Activated CD4-positive, alpha-beta memory T cell treated with anti-CD3 and anti-CD28 coated beads, Interleukin-2, amount 10 ng/mL, durations not matched to agents 7 days and 5 days (primary cell): ENCODE data around the gene NKG7. TPM values are rescaled to one million over a fixed set of nuclear protein-coding genes. Genes with fewer than 3 reads are reported as not detected.
A peak's percentile ranks its signal among the peaks of the same experiment; 100 is the strongest.

Experiments used
- CTCF ChIA-PET: fragments of 350-600 bp; sonication (Branson Sonifier 250); formaldehyde crosslinking; loops from one replicate; lab custom pipeline; 2021; ENCODE audit warnings: antibody characterized with exemption, inconsistent platforms; lab: Charles Lee
- POLR2A ChIA-PET: fragments of 350-600 bp; sonication (Branson Sonifier 250); formaldehyde crosslinking; loops from one replicate; lab custom pipeline; 2021; ENCODE audit warnings: antibody characterized with exemption; lab: Charles Lee
- DNase-seq: peaks from one replicate; pipeline ENCODE4 v3.0.0-alpha.2; 2020
- H3K27ac Mint-ChIP-seq: one replicate; pipeline ENCODE4 v1.8.0; 2021; ENCODE audit warnings: mild to moderate bottlenecking, mixed read lengths
- H3K27me3 Mint-ChIP-seq: one replicate; pipeline ENCODE4 v1.8.0; 2021; ENCODE audit warnings: mixed read lengths
- H3K36me3 Mint-ChIP-seq: one replicate; pipeline ENCODE4 v1.8.0; 2021; ENCODE audit warnings: low read depth, mixed read lengths
- H3K4me1 Mint-ChIP-seq: one replicate; pipeline ENCODE4 v1.8.0; 2021; ENCODE audit warnings: mixed read lengths
- H3K4me3 Mint-ChIP-seq: one replicate; pipeline ENCODE4 v1.8.0; 2021; ENCODE audit warnings: mild to moderate bottlenecking, mixed read lengths
- H3K9me3 Mint-ChIP-seq: one replicate; pipeline ENCODE4 v1.8.0; 2021; ENCODE audit warnings: mixed read lengths
- total RNA-seq, 2 experiments: library from RNA; stranded (reverse); gene quantifications; one replicate each; pipeline ENCODE4 v1.2.3, GENCODE V29; 2021

NKG7 gene
- total RNA-seq, 2 experiments from 2014 or later, result 417 to 428 TPM

DNA sequence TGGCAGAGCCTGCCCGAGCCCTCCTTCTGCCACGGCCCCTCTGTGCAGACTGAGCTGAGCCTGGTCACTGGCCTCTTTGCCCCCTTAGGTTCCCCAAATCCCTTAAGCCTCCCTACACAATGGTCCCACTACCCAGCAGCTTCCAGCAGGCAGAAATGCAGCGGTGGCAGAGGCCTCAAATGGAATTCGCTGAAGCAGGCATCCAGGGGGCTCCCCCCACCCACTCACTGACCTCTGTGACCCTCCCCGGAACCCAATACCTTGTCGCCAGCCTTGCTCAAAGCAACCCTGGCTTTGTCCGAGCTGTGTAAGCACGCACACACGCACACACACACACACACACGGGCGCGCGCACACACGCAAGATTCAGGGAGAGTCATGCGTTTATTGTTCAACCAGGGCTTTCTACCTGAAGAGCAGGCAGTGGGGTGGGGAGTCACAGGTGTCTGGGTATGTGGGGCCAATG lies 15.5 kb upstream of the NKG7 start, which contains the start of gene LIM2:
Gene LIM2 (minus strand): TSS at position 51 of the 466 bp plus-strand sequence. CDS start 531 bp downstream, outside the sequence.
- H3K4me3 Mint-ChIP-seq, result no peak within 1 kb of the TSS
- H3K27ac Mint-ChIP-seq, result peak within 1 kb of the TSS; percentile 48
- no peaks in the 10 kb centered on the region for H3K9me3 Mint-ChIP-seq
- ChIA-PET POLR2A (interaction anchor here (0.8 to 1.0 kb wide), 2 partner anchors 16 to 17 kb away, joined by 4 read pairs; partner anchors contain the start of gene NKG7), CTCF (interaction anchor here (1.2 kb wide), 1 partner anchor 15 kb away, joined by 3 read pairs; the partner anchor contains the start of gene NKG7)
- peaks cover 33% of the 10 kb centered on the region for H3K4me1 Mint-ChIP-seq
- H3K36me3 Mint-ChIP-seq, result no peaks in the 10 kb centered on the region
- H3K27me3 Mint-ChIP-seq, result no peaks in the 10 kb centered on the region
- DNase-seq, result no peak

DNA sequence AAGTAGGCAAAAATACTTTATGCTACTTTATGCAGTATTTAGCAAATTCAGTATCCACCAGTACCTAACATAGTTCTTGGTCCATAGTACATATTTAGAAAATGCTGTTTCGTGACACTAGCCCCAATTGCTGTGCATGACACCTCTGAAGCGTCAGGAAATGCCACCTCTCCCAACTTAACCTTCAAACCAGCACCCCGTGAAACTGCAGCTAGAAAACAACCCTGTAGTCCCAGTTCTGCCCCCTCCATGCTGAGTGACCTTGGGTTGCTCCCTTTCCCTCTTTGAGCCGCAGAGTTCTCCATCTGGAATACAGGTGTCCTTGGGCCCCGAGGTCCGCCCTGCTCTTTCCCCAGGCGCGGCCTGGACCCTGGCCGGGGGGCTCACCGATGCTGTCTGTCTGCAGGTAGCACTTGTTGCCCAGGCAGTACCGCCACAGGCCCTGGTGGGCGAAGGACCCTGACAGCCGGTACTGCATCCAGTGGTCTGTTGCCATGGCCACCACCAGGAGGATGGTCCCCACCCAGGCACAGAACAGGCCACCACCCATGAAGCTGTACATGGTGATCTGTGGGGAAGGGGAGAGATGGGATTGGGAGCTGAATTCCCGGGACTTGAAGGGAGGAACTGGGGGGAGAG lies 14.5 kb upstream of the NKG7 start:
- DNase-seq, result no peak
- Mint-ChIP-seq H3K9me3 (peaks cover 3% of the 10 kb centered on the region), H3K27me3 (no peaks in the 10 kb centered on the region), H3K4me1 (peaks cover 36% of the 10 kb centered on the region), H3K36me3 (peaks cover 4% of the 10 kb centered on the region), H3K27ac (peak overlapping the region; percentile 48), H3K4me3 (no peak overlapping the region)
- CTCF ChIA-PET, result interaction anchor here (1.2 kb wide), 1 partner anchor 14 kb away, joined by 3 read pairs; the partner anchor contains the start of gene NKG7
- POLR2A ChIA-PET, result interaction anchor here (1.0 kb wide), 1 partner anchor 15 kb away, joined by 4 read pairs; the partner anchor contains the start of gene NKG7

GRCh38 chr19:51382004-51382403 lies 9.6 kb upstream of the NKG7 start:
- CTCF ChIA-PET, result interaction anchor here (1.6 to 2.1 kb wide), 2 partner anchors 8 to 14 kb away, joined by 6 to 7 read pairs; partner anchors contain the start of gene C19orf84
- Mint-ChIP-seq H3K4me3 (no peak overlapping the region), H3K4me1 (peaks cover 40% of the 10 kb centered on the region), H3K36me3 (peaks cover 10% of the 10 kb centered on the region), H3K27ac (no peak overlapping the region), H3K9me3 (peaks cover 9% of the 10 kb centered on the region), H3K27me3 (no peaks in the 10 kb centered on the region)
- POLR2A ChIA-PET, result interaction anchor here (1.5 to 2.8 kb wide), 4 partner anchors 10 to 16 kb away, joined by 4 to 19 read pairs (median 10); partner anchors contain the start of gene NKG7
- DNase-seq, result no peak

DNA sequence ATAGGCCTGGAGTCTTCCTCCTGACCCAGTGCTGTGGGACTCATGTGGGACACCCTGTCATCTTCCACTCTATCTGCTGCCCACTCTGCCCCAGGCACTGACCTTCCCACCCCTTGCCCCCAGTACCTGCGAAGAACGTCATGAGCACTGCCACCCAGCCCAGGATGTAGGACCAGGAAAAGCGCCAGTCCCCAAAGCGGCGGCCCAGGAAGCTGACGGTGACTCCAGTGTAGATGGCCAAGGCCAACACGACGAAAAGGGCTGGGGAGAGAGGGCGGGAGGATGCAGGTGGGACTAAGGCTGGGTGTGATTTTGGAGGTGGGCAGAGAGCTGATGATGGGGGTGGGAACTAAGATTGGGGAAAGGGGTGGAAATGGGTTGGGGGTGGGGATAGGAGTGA lies 7.9 kb upstream of the NKG7 start:
- POLR2A ChIA-PET, result interaction anchor here (0.6 to 2.8 kb wide), 4 partner anchors 8 to 64 kb away, joined by 3 to 19 read pairs (median 10); partner anchors contain the start of gene NKG7
- Mint-ChIP-seq H3K27ac (peak overlapping the region; percentile 51), H3K27me3 (no peaks in the 10 kb centered on the region), H3K4me1 (peaks cover 49% of the 10 kb centered on the region), H3K9me3 (peaks cover 9% of the 10 kb centered on the region), H3K4me3 (no peak overlapping the region), H3K36me3 (peaks cover 10% of the 10 kb centered on the region)
- CTCF ChIA-PET, result interaction anchor here (1.0 to 2.1 kb wide), 5 partner anchors 8 to 27 kb away, joined by 3 to 7 read pairs (median 5); partner anchors contain the start of genes C19orf84 and NKG7
- DNase-seq, result no peak

DNA sequence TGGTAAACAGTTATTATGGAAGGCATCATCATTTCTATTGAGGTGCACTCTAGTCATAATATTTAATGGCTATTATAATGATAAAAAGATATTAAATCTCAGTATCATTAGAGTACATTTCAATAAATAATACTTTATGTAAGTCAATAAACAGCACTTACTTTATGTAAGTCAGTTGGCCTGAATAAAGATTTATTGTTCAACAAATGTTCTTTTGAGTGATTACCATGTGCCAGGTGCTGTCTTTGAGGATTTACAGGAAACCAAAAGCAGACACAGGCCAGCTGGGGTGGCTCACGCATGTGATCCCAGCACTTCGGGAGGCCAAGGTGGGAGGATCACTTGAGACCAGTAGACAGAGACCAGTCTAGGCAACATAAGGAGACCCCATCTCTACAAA lies 5.0 kb upstream of the NKG7 start:
- Mint-ChIP-seq H3K4me1 (peaks cover 74% of the 10 kb centered on the region), H3K4me3 (no peak overlapping the region), H3K27me3 (no peaks in the 10 kb centered on the region), H3K27ac (no peak overlapping the region), H3K9me3 (peaks cover 11% of the 10 kb centered on the region), H3K36me3 (peaks cover 10% of the 10 kb centered on the region)
- DNase-seq, result no peak
- ChIA-PET POLR2A (interaction anchor here (0.7 to 2.7 kb wide), 2 partner anchors 11 to 17 kb away, joined by 3 to 21 read pairs; no protein-coding TSS in a partner anchor), CTCF (interaction anchor here (0.7 kb wide), 2 partner anchors 137 to 269 kb away, joined by 3 read pairs; no protein-coding TSS in a partner anchor)

DNA sequence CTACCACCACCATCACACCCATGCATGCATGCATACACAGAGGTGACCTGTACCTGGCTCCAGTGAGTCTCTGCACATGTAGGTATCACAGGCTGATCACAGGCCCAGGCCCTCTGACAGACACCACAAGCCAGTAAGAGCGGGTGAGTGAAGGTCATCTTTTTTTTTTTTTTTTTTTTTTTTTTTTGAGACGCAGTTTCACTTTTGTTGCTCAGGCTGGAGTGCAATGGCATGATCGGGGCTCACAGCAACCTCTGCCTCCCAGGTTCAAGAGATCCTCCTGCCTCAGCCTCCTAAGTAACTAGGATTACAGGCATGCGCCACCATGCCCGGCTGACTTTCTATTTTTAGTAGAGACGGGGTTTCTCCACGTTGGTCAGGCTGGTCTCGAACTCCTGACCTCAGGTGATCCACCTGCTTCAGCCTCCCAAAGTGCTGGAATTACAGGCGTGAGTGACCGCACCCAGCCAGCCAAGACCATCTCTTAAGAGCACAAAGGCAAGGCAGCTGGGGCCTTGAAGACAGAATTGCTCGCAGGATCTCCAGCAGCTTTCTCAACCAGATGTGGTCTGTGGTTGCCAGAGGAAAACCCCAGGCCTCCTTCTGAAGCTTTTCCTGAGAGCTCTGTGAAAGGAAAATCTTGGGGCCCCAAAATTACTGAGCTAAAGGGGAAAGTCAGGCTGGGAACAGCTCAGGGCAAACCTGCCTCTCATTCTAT lies 3.2 kb upstream of the NKG7 start:
- peaks cover 17% of the 10 kb centered on the region for H3K36me3 Mint-ChIP-seq
- no peaks in the 10 kb centered on the region for H3K27me3 Mint-ChIP-seq
- ChIA-PET CTCF (interaction anchor here (0.9 to 1.0 kb wide), 3 partner anchors 8 to 32 kb away, joined by 3 to 6 read pairs (median 3); no protein-coding TSS in a partner anchor), POLR2A (interaction anchor here (1.0 to 2.7 kb wide), 3 partner anchors 8 to 36 kb away, joined by 3 to 21 read pairs (median 3); no protein-coding TSS in a partner anchor)
- peaks cover 4% of the 10 kb centered on the region for H3K9me3 Mint-ChIP-seq
- H3K4me1 Mint-ChIP-seq, result peaks cover 77% of the 10 kb centered on the region
- peak overlapping the region; percentile 81 for H3K27ac Mint-ChIP-seq
- peak overlapping the region; percentile 49 for H3K4me3 Mint-ChIP-seq
- DNase-seq, result peak; percentile 57

DNA sequence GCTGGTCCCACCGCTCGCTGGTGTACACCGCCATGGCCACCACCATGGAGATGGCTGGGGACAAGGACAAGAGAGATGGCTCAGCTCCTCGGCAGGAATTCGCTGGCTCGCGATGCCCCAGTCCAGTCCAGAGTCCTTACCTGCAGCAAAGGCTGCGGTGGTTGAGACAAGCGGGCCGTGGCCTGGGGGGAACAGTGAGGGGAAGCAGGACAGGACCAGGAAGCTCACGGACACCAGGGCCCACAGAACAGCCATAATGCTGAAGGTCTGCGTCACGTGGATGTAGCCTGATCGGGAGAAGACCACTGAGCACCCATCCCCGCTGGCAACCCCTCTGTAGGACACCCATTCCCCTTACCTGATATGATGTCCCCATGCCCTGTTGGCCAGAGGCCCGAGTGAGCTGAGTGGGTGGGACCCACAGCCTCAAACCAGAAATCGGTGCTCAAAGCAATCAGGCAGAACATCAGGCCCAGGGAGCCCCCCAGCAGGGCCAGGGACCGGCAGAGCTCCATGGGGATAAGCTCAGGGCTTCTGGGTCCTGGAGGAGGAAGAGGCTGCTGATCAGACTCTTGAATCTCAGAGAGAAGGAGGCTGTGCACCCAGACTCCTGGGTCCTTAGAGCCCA lies 319 bp downstream of the NKG7 start:
- Mint-ChIP-seq H3K27me3 (no peaks in the 10 kb centered on the region), H3K36me3 (peaks cover 29% of the 10 kb centered on the region), H3K9me3 (peaks cover 4% of the 10 kb centered on the region), H3K4me1 (peaks cover 88% of the 10 kb centered on the region), H3K4me3 (peak overlapping the region; percentile 95), H3K27ac (peak overlapping the region; percentile 100)
- CTCF ChIA-PET, result interaction anchor here (0.8 to 2.7 kb wide), 8 partner anchors 9 to 289 kb away, joined by 3 to 16 read pairs (median 4); partner anchors contain the start of gene LIM2
- no peak for DNase-seq
- POLR2A ChIA-PET, result interaction anchor here (0.6 to 8.4 kb wide), 12 partner anchors 8 to 119 kb away, joined by 3 to 207 read pairs (median 4); partner anchors contain the start of genes LIM2 and SIGLEC10

DNA sequence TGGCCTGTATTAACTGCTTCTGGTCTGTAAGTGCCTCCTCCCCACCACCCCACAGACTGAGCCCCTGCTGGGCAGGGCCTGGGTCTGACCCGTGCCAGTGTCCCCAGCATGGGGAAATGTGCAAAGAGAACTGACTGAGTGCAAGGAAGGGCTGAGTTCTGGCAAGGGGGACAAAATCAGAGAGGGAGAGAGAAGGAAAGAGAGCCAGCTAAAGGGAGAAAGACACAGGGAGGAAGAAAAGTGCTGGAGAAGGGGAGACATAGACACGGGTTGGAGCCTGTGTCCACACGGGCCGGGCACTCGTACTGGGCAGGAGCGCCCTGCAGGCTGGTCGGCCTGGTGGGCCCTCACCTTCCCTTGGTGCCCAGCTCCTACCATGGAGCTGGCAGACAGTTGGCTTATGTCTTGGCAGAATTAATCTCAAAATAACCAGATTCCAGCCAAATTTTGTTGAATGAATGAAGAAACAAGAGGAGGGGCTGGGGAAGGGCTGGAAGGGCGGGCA lies 1.2 kb downstream of the NKG7 start:
- POLR2A ChIA-PET, result interaction anchor here (1.2 to 8.4 kb wide), 6 partner anchors 10 to 24 kb away, joined by 3 to 207 read pairs (median 6); partner anchors contain the start of gene LIM2
- H3K9me3 Mint-ChIP-seq, result peaks cover 4% of the 10 kb centered on the region

DNA sequence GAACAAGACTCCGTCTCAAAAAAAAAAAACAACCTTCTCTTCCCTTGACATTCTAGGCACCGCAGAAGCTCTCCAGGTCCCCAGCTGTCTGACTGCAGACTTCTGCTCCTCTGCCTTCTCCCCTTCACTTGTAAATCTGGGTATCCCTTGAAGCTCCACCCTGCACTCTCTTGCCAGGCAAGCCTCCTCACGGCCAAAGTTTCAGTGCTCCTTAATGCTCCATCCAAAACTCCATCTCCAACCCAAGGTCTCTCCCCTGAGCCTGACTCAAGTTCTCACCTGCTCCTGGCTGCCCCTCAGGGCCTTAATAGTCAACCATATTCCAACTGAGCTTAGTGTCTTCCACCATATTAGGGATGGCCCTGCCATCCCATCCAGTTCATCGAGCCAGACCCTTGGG lies 2.2 kb downstream of the NKG7 start:
- H3K4me1 Mint-ChIP-seq, result peaks cover 80% of the 10 kb centered on the region
- H3K4me3 Mint-ChIP-seq, result peak overlapping the region; percentile 95
- peak overlapping the region; percentile 100 for H3K27ac Mint-ChIP-seq
- H3K27me3 Mint-ChIP-seq, result no peaks in the 10 kb centered on the region
- H3K9me3 Mint-ChIP-seq, result peaks cover 4% of the 10 kb centered on the region
- POLR2A ChIA-PET, result interaction anchor here (1.2 to 8.4 kb wide), 3 partner anchors 12 to 25 kb away, joined by 4 to 207 read pairs (median 4); partner anchors contain the start of gene LIM2
- H3K36me3 Mint-ChIP-seq, result peaks cover 35% of the 10 kb centered on the region
- CTCF ChIA-PET, result interaction anchor here (0.8 to 3.1 kb wide), 4 partner anchors 24 to 31 kb away, joined by 3 to 15 read pairs (median 6); no protein-coding TSS in a partner anchor
- no peak for DNase-seq

More for the DNA sequence above, 1.2 kb downstream of the NKG7 start:
- DNase-seq, result no peak
- H3K27ac Mint-ChIP-seq, result peak overlapping the region; percentile 100
- H3K4me3 Mint-ChIP-seq, result peak overlapping the region; percentile 95
- H3K27me3 Mint-ChIP-seq, result no peaks in the 10 kb centered on the region
- H3K4me1 Mint-ChIP-seq, result peaks cover 86% of the 10 kb centered on the region
- CTCF ChIA-PET, result interaction anchor here (1.2 to 2.7 kb wide), 4 partner anchors 23 to 290 kb away, joined by 4 to 16 read pairs (median 6); no protein-coding TSS in a partner anchor
- H3K36me3 Mint-ChIP-seq, result peaks cover 35% of the 10 kb centered on the region

- ChIA-PET POLR2A (interaction anchor here (0.8 to 8.4 kb wide), 10 partner anchors 7 to 41 kb away, joined by 3 to 207 read pairs (median 4); partner anchors contain the start of gene VSIG10L), CTCF (interaction anchor here (1.1 to 3.1 kb wide), 3 partner anchors 7 to 29 kb away, joined by 3 to 15 read pairs (median 10); no protein-coding TSS in a partner anchor)
- Mint-ChIP-seq H3K4me3 (peak within 1 kb of the TSS; percentile 95), H3K27me3 (no peaks in the 10 kb centered on the region), H3K27ac (peak within 1 kb of the TSS; percentile 100), H3K9me3 (peaks cover 4% of the 10 kb centered on the region), H3K36me3 (peaks cover 41% of the 10 kb centered on the region), H3K4me1 (peaks cover 78% of the 10 kb centered on the region)
- peak; percentile 20 for DNase-seq
These were observed 3.8 kb downstream of the NKG7 start, which contains the start of gene CLDND2 for GRCh38 chr19:51368366-51369282. Gene CLDND2 (minus strand): TSS chr19:51369003. CDS start chr19:51368577, 426 bp downstream.
